EH (cell line): ENCODE measurements around the gene LCLAT1.
A peak's percentile ranks its signal among the peaks of the same experiment; 100 is the strongest.
"Not testable (repeated sequence)": the region's sequence is repeated elsewhere in the genome, so short reads cannot be mapped to it uniquely, and the experiment has no call there.

Source experiments
- DNase-seq: peaks from one replicate; pipeline ENCODE4 v3.0.0-alpha.2; 2015; ENCODE audit warnings: low read depth

Gene LCLAT1

DNA sequence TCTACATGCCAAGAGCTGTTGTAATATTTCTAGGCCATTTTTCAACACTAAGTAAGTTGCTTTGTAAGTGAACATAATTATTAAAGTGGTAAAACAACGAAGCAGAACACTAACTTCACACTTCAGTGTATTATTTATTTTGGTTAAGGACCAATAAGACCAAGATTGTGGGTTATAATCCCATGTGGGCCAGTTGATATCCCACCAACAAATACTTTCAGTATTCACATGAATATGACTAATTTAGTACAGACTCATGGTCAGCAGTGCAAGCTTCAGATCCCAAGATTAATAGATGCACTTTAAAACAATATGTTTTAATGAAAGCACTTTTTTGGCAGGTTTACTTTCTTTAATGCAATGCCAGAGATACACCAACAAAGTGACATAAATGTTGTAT, 154.3 kb downstream of the LCLAT1 start:
- DNase-seq, result no peak

DNA sequence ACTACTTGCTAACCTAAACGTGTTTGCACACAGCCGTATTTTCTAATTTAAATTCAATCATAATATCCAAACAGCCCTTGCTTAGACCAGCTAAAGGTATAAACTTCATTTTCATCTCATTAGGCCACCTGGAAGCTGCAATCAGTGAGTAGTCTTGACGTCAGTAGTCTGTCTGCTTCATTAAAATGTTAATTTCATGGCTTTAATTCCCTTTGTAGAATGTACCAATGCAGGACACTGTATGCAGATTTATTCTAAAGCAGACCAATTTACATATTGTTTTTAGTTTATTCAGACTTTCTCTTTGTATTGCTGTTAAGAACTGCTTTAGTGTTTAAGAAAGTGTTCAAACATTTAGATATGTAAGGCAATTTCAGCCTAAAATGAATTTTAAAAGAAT, 158.2 kb downstream of the LCLAT1 start:
- no peak for DNase-seq

DNA sequence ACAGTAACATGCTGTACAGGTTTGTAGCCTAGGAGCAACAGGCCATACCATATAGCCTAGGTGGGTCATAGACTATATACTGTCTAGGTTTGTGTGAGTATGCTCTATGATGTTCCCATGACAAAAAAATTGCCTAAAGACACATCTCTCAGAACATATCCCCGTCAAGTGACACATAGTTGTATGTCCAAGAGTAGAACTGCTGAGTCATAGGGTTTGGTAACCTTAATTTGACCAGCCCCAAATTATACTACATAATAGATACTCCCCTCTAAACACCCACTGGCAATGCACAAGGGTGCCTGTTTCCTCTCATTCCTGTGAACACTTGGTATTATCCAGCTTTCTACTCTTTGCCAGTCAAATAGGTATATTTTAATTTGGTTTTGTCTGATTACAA, 161.6 kb downstream of the LCLAT1 start:
- DNase-seq, result no peak

DNA sequence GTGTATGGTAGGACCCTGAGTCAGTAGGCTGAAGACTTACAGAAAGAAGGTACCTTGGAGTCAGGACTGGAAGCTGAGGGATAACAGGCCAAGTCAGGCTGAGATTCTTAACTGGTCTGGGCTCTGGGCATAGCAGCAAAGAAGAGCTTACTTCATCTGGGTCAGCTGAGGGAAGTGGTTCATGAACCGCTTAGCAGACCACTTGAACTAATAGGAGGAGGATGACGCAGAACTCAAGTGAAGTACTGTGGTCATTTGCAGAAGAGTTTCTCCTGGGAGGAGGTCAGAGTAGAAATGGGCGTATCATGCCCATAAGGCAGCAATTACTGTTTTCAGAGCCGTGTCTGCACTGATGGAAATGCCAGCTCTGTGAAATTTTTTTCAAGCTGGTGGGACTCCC, 164.5 kb downstream of the LCLAT1 start:
- peak; percentile 53 for DNase-seq

DNA sequence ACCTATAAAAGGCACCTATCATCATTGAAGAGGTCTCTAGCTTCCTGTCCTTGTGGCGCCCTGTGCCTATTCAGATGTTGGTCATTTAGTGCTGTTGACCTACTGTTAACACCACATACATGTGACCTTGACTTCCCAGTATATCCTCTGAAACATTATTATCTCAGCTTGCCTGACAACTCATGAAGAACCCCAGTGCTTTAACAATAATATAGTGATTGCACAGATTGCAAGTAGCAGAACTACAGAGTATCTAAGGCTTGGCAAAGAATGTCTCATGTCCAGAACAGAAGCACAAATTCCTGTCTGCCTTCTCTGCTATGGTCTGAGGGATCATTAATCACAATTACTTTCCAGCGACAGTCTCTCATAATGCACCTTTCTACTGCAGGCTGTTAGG, 165.3 kb downstream of the LCLAT1 start:
- DNase-seq, result no peak

DNA sequence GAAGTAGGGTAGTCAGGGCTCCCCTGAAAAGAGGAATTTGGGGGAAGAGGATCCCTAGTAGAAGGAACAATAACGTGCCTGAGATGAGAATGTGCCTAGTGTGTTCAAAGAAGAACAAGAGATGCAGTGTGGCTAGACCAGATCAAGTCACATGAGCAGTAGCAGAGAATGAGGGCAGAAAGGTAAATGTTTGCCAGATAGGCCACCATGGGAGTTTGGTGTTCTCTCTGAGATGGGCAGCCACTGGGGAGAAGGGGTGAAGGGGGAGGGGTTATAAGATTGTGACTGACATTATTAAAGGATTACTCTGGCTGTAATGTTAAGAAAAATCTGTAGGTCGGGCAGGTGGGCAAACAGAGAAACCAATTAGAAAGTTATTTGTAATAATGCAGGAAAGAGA, 166.0 kb downstream of the LCLAT1 start:
- DNase-seq, result no peak

DNA sequence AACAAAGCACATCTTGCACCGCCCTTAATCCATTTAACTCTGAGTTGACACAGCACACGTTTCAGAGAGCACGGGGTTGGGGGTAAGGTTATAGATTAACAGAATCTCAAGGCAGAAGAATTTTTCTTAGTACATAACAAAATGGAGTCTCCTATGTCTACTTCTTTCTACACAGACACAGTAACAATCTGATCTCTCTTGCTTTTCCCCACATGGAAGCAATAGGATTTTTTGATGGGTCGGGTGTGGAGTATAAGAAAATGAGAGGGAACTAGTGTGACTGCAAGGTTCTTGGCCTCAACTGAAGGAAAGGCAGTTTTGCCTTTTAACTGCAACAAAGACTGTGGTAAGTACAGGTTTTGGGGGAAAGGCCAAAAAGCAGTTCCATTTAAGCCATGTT, 167.2 kb downstream of the LCLAT1 start:
- not testable (repeated sequence) for DNase-seq

DNA sequence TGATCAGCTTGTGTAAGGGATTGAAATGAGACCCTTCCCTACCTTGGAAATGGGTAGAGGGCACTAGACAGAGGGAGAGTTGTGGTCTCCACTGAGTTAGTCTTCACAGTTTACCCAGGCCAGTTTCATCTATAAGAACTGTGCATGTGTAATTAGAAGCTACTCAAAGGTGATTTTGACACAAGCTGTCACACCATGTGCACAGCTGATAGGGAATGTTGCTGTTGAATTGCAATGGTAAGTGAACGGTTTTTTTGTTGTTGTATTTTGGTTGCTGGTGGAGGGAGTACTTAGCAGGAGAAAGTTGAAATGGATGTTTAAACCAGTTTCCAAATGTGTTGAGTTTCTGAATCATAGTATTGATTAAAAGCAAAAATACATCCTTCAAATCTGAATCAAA, 168.9 kb downstream of the LCLAT1 start:
- no peak for DNase-seq

DNA sequence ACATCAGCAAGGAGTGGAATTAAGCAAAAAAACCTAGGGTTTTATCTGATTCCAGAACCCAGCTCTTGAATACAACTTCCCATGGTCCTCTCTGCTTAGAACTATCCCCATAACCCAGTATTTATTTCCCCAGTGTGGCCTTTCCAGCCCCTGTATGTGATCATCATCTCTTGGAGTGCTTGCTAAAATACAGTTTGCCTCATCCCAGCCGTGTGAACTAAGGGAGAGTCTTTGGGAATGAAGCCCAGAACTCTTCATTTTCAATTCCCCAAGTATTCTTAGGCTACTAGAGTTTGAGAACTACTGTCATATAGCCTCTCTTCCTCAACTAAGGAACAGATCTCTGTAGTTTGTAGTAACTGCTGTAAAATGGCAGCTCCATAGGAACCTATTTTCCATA, 173.1 kb downstream of the LCLAT1 start:
- no peak for DNase-seq

DNA sequence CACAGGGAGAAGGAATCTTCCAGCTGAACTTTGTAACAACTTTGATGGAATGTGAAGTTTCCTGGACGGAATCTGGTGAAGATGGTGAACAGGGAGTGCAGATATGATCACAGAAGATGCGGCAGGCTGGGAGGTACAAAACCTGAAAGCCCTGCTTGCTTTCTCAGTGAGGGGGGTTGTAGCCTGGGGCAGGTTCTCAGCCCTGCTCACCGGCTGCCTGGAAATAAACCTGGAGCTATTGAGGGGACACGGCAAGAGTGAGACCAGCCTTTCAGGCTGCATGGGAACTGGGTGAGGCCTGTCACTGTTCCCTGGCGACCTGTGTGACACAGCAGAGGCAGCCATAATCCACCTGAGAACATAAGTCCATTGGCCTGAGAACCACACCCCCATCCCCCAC, 174.8 kb downstream of the LCLAT1 start:
- DNase-seq, result no peak

DNA sequence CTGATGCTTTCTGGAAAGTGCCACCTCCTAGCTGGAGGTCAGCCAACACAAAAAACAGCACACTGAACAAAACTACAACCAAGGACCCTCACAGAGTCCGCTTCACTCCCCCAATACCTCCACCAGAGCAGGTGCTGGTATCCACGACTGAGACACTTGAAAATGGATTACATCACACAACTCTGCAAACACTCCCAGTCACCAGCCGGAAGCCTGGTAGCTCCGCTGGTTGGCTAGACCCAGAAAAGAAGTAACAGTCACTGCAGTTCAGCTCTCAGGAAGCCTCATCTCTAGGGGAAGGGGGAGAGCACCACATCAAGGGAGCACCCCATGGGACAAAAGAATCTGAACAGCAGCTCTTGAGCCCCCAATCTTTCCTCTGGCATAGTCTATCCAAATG, 175.4 kb downstream of the LCLAT1 start:
- no peak for DNase-seq

DNA sequence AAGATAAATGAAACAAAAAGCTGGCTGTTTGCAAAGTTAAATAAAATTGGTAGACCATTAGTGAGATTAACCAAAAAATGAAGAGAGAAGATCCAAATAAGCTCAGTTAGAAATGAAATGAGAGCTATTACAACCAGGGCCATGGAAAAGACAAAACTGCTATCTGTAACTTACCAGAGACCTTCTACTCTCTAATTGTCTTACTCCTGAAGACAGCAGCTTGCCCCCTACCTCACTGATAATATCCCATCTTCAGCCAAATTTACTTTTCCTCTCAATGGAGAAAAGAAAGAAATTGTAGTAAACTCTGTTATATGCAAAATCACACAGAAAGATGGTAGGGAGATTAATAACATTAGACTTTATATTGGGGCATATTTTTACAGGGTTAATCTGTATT, 178.2 kb downstream of the LCLAT1 start:
- DNase-seq, result no peak

DNA sequence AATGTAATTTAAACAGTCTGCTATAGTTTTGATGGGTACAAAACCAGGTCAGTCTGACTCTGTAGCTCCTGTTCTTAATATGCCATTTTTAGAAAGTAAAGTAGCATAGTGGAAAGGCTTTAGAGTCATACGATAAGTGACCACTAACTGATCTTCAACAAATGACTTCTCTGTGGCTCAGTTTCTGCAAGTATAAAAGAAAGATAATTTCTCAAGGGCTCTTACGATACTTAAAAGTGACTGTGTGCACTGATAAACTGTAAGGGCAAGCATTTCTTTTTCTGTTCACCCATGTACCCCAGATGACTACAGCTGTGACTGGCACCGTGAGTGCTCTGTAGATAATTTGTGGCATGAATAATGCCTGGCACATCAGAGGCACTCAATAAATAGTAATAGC, 178.7 kb downstream of the LCLAT1 start:
- DNase-seq, result no peak

DNA sequence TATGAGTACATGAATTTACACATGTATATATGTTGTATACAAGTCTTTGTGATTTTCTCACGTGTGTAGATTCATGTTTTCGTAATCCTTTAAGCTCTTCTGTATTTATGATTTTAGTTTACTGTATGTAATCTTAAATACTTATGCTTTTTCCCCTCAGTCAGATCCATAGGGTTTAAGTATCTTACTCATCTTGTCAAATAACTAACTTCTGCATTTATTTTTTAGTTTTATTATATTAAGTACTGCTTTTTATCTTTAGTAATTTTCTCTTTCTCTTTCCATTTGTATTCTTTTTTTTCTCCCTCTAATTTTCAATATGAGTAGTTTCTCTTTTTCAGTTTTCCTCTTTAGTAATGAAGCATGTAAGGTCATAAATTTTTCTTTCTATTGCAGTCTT, 179.4 kb downstream of the LCLAT1 start:
- DNase-seq, result no peak

DNA sequence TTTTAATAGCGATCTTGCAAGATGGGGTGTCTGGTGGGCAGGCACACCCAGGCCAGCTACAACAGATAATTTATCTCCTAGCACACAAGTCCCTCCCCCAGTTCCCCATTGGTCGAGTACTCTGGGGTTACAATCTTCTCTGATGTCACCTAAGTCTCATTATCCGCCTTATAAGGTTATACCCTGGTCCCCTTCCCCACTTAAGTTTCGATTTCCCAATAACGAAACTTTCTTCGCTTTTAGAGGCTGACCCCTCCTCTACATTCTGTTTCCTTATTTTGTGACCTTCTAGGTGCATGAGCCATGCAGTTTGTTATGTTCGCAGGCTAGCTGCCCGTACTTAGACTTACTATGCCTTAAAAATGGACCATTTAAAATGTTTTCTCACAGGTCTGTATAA, 180.1 kb downstream of the LCLAT1 start:
- no peak for DNase-seq

DNA sequence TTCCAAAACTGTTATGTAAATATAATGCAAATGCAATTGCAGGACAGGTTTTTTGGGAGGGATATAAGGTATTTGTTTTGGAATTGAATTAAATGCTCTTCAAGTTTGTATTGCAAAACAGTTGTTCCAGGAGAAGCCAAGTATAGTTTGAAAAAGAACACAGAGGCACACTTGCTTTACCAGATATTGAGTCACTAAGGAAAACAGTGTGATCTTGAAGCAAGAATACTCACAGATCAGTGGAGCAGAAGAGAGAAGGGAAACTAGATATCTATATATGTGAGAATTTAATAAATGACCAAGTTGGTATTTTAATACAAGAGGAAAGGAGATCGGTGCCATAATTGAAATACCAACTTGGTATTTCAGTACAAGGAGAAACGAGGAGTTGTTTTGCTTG, 181.3 kb downstream of the LCLAT1 start:
- DNase-seq, result no peak

DNA sequence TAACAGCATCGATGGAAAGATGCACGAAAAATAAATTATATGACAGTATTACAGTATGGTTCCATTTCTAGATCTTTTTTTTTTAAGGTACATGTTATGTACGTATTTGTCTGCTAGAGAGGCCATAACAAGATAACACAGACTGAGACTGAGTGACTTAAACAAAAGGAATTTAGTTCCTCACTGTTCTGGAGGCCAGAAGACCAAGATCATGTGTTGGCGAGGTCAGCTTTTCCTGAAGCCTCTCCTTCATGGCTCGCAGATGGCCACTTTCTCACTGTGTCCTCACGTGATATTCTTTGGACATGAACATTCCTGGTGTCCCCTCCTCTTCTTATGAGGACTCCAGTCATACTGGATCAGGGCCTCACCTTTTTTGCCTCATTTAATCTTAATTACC, 182.8 kb downstream of the LCLAT1 start:
- peak; percentile 81 for DNase-seq

DNA sequence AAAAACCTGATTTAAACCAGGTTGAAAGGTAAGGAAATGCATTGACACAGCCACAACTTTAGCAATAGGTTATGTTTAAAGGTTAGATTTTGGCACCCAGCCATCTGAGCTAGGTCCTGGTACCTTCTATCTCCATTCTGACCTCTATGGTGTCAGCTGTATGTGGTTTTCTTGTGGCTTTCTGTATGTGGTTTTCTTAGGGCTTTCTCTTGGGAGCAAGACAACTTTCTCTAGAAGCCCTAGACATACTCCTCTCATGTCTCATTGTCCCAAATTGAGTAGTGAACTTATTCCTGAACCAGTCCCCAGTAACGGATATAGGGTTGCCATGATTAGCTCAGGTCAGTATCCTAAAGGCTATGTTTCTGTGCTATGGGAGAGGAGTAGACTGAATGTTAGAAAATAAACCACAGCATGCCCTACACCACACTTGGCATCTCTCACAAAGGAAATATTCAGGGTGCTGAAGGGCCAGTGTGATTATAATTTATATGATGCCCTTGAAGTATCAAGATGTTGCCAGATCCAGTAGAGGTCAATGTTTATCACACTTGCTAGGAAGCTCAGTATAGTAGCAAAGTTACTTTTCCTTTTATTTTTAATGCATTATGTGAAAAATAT, 184.1 kb downstream of the LCLAT1 start:
- no peak for DNase-seq

DNA sequence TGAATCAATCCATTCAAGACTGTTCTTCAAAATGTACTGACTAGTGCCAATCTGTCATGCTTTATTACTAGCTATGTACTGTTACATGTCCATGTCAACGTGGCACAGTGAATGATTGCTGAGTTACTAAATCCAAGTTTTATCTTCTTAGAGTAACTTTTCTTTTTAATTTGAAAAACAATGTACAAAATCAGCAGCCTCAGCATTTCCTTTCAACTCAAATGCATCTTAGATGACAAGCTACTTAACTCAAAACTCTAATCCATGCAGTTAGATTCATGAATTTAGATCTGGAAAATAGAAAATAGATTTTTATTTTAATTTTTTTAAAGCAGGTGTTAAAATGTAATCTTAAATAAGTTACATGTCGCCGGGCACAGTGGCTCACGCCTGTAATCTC, 186.0 kb downstream of the LCLAT1 start:
- no peak for DNase-seq

DNA sequence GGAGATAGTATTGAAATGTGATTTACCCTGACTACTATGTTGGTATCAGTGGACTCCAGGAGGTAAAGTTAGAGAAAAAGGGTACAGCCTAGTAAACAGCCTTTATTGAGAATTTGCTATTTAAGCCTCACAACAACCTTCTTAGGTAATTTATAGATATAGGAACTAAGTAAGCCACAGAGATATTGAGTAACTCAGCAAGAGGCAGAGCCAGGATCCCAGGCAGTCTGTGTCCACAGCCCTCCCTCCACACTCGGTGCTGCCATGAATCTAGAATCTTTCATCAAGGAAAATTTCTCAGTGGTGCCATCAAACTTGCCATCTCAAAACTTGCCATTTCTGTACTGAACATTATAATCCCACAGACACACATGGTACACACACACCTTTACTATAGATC, 189.3 kb downstream of the LCLAT1 start:
- no peak for DNase-seq

DNA sequence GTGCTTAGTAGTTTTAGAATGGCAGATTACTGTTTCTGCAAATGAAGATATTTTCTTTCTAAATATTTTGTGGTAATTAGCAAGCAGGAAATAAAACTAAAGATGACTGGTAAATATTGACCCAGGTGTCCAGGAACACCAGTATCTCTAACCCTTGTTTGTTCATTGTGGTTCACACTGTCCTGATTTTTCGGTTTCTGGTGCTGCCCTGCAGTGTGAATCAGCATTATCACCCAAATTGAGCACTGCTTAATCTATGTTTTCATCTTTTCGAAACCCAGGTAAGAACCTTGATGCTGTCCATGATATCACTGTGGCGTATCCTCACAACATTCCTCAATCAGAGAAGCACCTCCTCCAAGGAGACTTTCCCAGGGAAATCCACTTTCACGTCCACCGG, 192.8 kb downstream of the LCLAT1 start:
- no peak for DNase-seq

DNA sequence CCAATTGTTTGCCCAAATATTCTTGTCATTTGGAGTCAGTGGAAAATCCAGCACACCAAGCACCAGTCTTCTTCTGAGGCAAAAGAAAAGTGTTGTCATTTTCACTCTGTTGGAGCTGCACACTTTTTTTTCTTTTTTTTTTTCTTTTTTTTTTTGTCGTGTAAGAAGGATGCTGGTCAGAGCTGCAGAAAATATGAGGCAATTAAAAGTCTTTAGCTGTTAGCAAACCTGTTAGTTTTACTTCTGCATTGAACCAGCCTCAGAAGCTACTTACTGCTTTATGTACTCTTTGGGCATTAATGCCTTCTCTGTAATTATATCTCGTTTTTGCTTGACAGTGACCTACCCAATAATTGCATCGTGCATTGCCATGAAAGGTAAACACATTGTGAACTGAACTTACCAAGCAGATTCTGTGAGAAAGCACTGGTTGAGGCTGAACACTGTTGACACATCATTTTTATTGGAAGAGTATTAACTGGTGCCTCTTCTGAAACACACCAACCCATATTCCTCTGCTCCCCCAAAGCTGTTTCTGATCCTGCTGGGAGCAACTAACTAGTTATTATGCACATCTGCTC, 194.8 kb downstream of the LCLAT1 start:
- no peak for DNase-seq

DNA sequence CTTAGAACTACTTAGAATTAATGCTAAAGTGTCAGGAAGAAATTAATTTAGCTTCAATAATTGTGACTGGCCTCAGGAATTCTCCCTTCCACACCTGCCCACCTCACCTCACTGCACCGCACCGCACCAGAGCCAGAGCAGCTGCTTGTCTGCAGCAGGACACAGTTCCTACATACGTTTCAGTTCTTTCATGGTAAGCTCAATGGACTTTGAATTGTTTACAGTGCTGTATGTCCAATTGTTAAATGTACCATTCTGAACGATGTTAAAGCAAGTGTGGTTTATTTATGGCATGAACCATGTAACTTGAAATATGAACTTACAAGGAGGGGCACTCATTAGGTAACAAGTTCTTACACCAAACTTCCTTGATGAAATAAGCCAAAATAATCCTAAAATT, 196.0 kb downstream of the LCLAT1 start:
- not testable (repeated sequence) for DNase-seq

DNA sequence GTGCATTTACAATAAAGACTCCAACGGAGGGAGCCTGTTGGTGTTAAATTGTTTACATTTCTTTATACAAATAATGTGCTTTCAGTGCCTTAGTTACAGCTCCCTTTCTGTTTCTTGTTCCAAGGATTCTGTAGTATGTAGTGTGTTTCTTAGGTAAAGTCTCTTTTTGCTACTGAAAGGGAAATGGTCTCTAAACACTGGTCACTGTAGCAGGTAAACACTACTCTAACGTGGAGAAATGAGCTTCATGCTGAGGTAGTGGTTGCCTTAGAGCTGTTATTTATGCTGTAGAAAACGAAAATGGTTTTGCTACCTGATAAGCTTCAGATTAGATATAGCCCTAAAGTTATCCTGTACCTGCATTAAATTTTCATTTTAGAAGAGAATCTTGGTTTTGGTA, 196.6 kb downstream of the LCLAT1 start:
- DNase-seq, result no peak
